ENCODE results near the gene SSH2. TPM values are rescaled to one million over a fixed set of nuclear protein-coding genes. Genes with fewer than 3 reads are reported as not detected.

The SSH2 gene
- total and polyA plus RNA-seq, 2 experiments from 2014 or later = 9.9 to 12.7 TPM

DNA sequence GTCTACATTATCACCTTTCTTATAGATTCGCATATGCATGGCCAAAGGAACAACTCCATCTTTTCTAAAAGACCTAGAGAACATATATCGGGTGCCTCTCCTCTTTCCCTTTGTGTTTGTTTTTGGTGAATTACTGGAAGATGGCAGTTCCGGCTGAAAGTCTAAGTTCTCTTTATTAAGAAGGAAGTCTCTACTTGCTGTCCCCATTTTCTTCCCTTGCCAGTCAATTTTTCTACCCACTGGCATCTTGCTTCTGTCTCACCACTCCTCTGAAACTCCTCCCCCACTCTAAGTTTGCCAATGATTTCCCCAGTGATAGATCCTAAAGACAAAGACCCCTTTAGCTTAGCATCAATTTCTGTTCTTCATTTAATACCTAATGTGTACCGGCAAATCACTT is 213.5 kb downstream of the SSH2 start:
- Histone ChIP-seq H3K27ac (no peak overlapping the region), H3K79me2 (no peaks in the 10 kb centered on the region), H3K36me3 (replicated peaks; ENCODE audit: insufficient read depth, low read depth) (no peaks in the 10 kb centered on the region), H2AFZ (no peak overlapping the region), H3K4me3 (no peak overlapping the region), H3K9me3 (ENCODE audit: low read depth) (no peaks in the 10 kb centered on the region), H3K27me3 (no peaks in the 10 kb centered on the region), H3K4me1 (ENCODE audit: insufficient read depth) (peaks cover 3% of the 10 kb centered on the region), H3K4me2 (no peak overlapping the region), H4K20me1 (ENCODE audit: insufficient read depth, poor library complexity, severe bottlenecking) (no peaks in the 10 kb centered on the region), H3K9me2 (replicated peaks; ENCODE audit: insufficient read depth) (no peaks in the 10 kb centered on the region)
- WGBS (ENCODE audit: low lambda C conversion rate, missing lambda C conversion rate) = 100% methylated on average over 4 of the region's 4 CpGs
- no peak for DNase-seq (ENCODE audit: low spot score)
- TF ChIP-seq, protein P1, sequence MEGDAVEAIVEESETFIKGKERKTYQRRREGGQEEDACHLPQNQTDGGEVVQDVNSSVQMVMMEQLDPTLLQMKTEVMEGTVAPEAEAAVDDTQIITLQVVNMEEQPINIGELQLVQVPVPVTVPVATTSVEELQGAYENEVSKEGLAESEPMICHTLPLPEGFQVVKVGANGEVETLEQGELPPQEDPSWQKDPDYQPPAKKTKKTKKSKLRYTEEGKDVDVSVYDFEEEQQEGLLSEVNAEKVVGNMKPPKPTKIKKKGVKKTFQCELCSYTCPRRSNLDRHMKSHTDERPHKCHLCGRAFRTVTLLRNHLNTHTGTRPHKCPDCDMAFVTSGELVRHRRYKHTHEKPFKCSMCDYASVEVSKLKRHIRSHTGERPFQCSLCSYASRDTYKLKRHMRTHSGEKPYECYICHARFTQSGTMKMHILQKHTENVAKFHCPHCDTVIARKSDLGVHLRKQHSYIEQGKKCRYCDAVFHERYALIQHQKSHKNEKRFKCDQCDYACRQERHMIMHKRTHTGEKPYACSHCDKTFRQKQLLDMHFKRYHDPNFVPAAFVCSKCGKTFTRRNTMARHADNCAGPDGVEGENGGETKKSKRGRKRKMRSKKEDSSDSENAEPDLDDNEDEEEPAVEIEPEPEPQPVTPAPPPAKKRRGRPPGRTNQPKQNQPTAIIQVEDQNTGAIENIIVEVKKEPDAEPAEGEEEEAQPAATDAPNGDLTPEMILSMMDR (IDR thresholded peaks at IDR 0.05; ENCODE audit: poor library complexity) = no peak
- TF ChIP-seq EZH2phosphoT487 (IDR thresholded peaks at IDR 0.05; ENCODE audit: low read depth, severe bottlenecking, unreplicated experiment) = no peak
- no peak for TF ChIP-seq EZH2 (IDR thresholded peaks at IDR 0.05; ENCODE audit: borderline replicate concordance)

DNA sequence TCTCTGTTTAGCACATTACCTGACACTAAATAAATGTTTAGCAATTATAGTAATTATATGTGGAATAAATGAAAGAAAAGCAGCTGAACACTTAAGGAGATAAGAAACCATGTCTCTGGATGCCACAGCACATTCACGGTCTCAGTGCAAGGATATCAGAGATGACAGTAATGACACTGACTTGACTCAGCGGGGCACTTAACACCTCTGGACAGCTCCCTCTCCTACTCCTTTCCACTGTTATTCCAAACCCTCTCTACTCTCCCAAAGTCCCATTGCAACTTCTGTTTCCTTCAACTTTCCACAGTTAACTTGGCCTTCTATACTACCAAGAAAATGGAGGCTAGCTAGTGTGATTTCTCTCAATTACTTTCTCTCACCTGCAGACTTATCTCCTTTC is 214.3 kb downstream of the SSH2 start:
- 78% methylated on average over 2 of the region's 2 CpGs for WGBS (ENCODE audit: low lambda C conversion rate, missing lambda C conversion rate)
- H3K27ac ChIP-seq = no peak overlapping the region

DNA sequence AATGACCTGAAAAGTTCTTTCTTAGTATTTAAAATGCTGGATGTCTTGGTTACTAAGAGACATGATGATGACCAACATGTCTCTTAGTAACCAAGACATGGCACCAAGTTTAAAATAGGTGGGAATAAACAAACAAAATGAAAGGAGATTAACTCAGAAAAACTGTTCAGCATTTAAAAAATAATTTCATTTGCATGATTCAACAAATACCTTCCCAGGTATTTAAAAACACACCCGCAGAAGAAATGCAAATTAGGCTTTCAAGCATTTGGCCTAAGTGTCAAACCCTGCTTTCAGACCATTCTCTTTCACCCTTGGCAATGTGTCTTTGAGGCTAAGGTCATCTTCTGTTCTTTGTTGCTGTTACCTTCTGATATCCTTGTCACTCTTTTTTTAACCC is 215.9 kb downstream of the SSH2 start:
- DNase-seq (ENCODE audit: low spot score) = no peak
- Histone ChIP-seq H3K36me3 (replicated peaks; ENCODE audit: insufficient read depth, low read depth) (no peaks in the 10 kb centered on the region), H3K9me2 (replicated peaks; ENCODE audit: insufficient read depth) (no peaks in the 10 kb centered on the region), H3K27ac (no peak overlapping the region), H3K4me3 (no peak overlapping the region), H3K79me2 (peaks cover 2% of the 10 kb centered on the region), H3K4me2 (no peak overlapping the region), H3K9me3 (ENCODE audit: low read depth) (no peaks in the 10 kb centered on the region), H3K27me3 (no peaks in the 10 kb centered on the region), H3K4me1 (ENCODE audit: insufficient read depth) (peaks cover 8% of the 10 kb centered on the region), H2AFZ (no peak overlapping the region), H4K20me1 (ENCODE audit: insufficient read depth, poor library complexity, severe bottlenecking) (no peaks in the 10 kb centered on the region)
- TF ChIP-seq, protein P1 (IDR thresholded peaks at IDR 0.05; ENCODE audit: poor library complexity) = no peak
- no peak for TF ChIP-seq EZH2phosphoT487 (IDR thresholded peaks at IDR 0.05; ENCODE audit: low read depth, severe bottlenecking, unreplicated experiment)
- no peak for TF ChIP-seq EZH2 (IDR thresholded peaks at IDR 0.05; ENCODE audit: borderline replicate concordance)
- 85% methylated on average over 1 of the region's 1 CpG for WGBS (ENCODE audit: low lambda C conversion rate, missing lambda C conversion rate)

More for the DNA sequence above, 214.3 kb downstream of the SSH2 start:
- Histone ChIP-seq H3K4me3 (no peak overlapping the region), H3K4me1 (ENCODE audit: insufficient read depth) (peaks cover 1% of the 10 kb centered on the region), H3K9me2 (replicated peaks; ENCODE audit: insufficient read depth) (no peaks in the 10 kb centered on the region), H2AFZ (no peak overlapping the region), H3K36me3 (replicated peaks; ENCODE audit: insufficient read depth, low read depth) (no peaks in the 10 kb centered on the region), H4K20me1 (ENCODE audit: insufficient read depth, poor library complexity, severe bottlenecking) (no peaks in the 10 kb centered on the region), H3K4me2 (no peak overlapping the region), H3K79me2 (no peaks in the 10 kb centered on the region), H3K27me3 (no peaks in the 10 kb centered on the region), H3K9me3 (ENCODE audit: low read depth) (no peaks in the 10 kb centered on the region)
- DNase-seq (ENCODE audit: low spot score) = no peak
- TF ChIP-seq, protein P1 (IDR thresholded peaks at IDR 0.05; ENCODE audit: poor library complexity) = no peak
- TF ChIP-seq EZH2 (IDR thresholded peaks at IDR 0.05; ENCODE audit: borderline replicate concordance) = no peak
- no peak for TF ChIP-seq EZH2phosphoT487 (IDR thresholded peaks at IDR 0.05; ENCODE audit: low read depth, severe bottlenecking, unreplicated experiment)

DNA sequence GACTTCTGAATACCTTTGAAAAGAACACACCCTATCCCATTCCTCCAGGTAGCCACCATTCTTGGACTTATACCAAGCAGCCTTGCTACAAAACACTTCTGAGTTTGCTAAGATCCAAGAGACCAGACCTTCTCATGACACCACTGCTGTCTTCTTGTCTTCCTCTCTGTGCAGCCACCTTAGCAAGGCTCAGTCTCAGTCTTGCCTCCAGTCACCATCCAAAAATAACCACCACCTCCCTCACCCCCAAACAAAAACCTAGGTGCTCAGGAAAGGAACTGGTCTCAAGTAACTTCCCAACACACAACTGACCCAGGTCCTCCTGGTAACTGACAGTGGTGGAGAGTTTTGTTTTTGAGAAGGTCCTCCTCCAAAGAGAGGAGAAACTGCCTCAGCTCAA is 216.4 kb downstream of the SSH2 start:
- Histone ChIP-seq H4K20me1 (ENCODE audit: insufficient read depth, poor library complexity, severe bottlenecking) (no peaks in the 10 kb centered on the region), H3K36me3 (replicated peaks; ENCODE audit: insufficient read depth, low read depth) (no peaks in the 10 kb centered on the region), H3K79me2 (peaks cover 2% of the 10 kb centered on the region), H3K9me2 (replicated peaks; ENCODE audit: insufficient read depth) (no peaks in the 10 kb centered on the region), H3K9me3 (ENCODE audit: low read depth) (no peaks in the 10 kb centered on the region), H3K4me3 (no peak overlapping the region), H3K27me3 (no peaks in the 10 kb centered on the region), H2AFZ (no peak overlapping the region), H3K4me2 (no peak overlapping the region), H3K27ac (no peak overlapping the region), H3K4me1 (ENCODE audit: insufficient read depth) (peaks cover 8% of the 10 kb centered on the region)
- no peak for DNase-seq (ENCODE audit: low spot score)
- TF ChIP-seq EZH2phosphoT487 (IDR thresholded peaks at IDR 0.05; ENCODE audit: low read depth, severe bottlenecking, unreplicated experiment) (no peak), EZH2 (IDR thresholded peaks at IDR 0.05; ENCODE audit: borderline replicate concordance) (no peak)
- TF ChIP-seq, protein P1 (IDR thresholded peaks at IDR 0.05; ENCODE audit: poor library complexity) = no peak
